MCF 10A (cell line): ENCODE data around the gene ARHGEF10L. TPM values are rescaled to one million over a fixed set of nuclear protein-coding genes. Genes with fewer than 3 reads are reported as not detected.
A peak's percentile ranks its signal among the peaks of the same experiment; 100 is the strongest.

Source experiments
- BruUV-seq: library from RNA; stranded (reverse); fragments of 400-500 nt; replicated peaks from 2 replicates; lab custom pipeline; 2021; lab: Mats Ljungman, UMichigan
- CTCF ChIA-PET: fragments of 300-600 bp; sonication (Branson Sonifier 250); formaldehyde crosslinking; extraction: SDS; loops from one replicate; lab custom pipeline; 2021; ENCODE audit warnings: antibody characterized with exemption, inconsistent platforms; lab: Yijun Ruan, JAX
- POLR2A ChIA-PET: fragments of 300-600, 350-650 bp; sonication (Branson Sonifier 250); formaldehyde crosslinking; extraction: SDS; loops from one replicate; lab custom pipeline; 2020; ENCODE audit warnings: antibody characterized with exemption, inconsistent platforms; lab: Yijun Ruan, JAX
- DNase-seq: peaks from one replicate; pipeline ENCODE4 v3.0.0-alpha.2; 2018; ENCODE audit not compliant: unreplicated experiment
- H3K27ac Mint-ChIP-seq: one replicate; pipeline ENCODE4 v1.8.0; 2022; ENCODE audit warnings: mild to moderate bottlenecking, low read depth, mixed read lengths; ENCODE audit not compliant: unreplicated experiment
- H3K27me3 Mint-ChIP-seq: one replicate; pipeline ENCODE4 v1.8.0; 2022; ENCODE audit warnings: mixed read lengths; ENCODE audit not compliant: insufficient read depth, unreplicated experiment
- H3K36me3 Mint-ChIP-seq: one replicate; pipeline ENCODE4 v1.8.0; 2022; ENCODE audit warnings: mild to moderate bottlenecking, moderate library complexity, mixed read lengths; ENCODE audit not compliant: insufficient read depth, unreplicated experiment
- H3K4me1 Mint-ChIP-seq: one replicate; pipeline ENCODE4 v1.8.0; 2022; ENCODE audit warnings: mixed read lengths; ENCODE audit not compliant: insufficient read depth, unreplicated experiment
- H3K4me3 Mint-ChIP-seq: one replicate; pipeline ENCODE4 v1.8.0; 2022; ENCODE audit warnings: mild to moderate bottlenecking, moderate library complexity, mixed read lengths; ENCODE audit not compliant: unreplicated experiment
- H3K9me3 Mint-ChIP-seq: one replicate; pipeline ENCODE4 v1.8.0; 2022; ENCODE audit warnings: mixed read lengths; ENCODE audit not compliant: unreplicated experiment
- CTCF ChIP-seq: fragments of 200-600 bp; IDR thresholded peaks from one replicate; pipeline ENCODE4 v1.8.0; 2022; ENCODE audit warnings: antibody characterized with exemption, mild to moderate bottlenecking; ENCODE audit not compliant: unreplicated experiment
- intact Hi-C: fragments of 100-400 bp; cut with micrococcal nuclease; formaldehyde crosslinking; loops from 2 replicates; pipeline ENCODE4 v1.14.1; 2022
- total RNA-seq: library from RNA; stranded (reverse); gene quantifications from 2 replicates; pipeline ENCODE4 v1.2.3, GENCODE V29; 2022

The ARHGEF10L gene
- total RNA-seq, 1 experiment from 2014 or later = 5.0 TPM

- intact Hi-C loops = loop anchor here (5.0 kb wide), 1 partner anchor 36 kb away; no protein-coding TSS in a partner anchor
- no peak overlapping the region for H3K4me3 Mint-ChIP-seq
- no peaks in the 10 kb centered on the region for H3K9me3 Mint-ChIP-seq
- TF ChIP-seq CTCF = no peak
- POLR2A ChIA-PET = no interaction called here
- H3K27me3 Mint-ChIP-seq = no peaks in the 10 kb centered on the region
- BruUV-seq = no TSS peak
- H3K27ac Mint-ChIP-seq = peak overlapping the region; percentile 27
- no peak for DNase-seq
- CTCF ChIA-PET = interaction anchor here (0.7 kb wide), 1 partner anchor 48 kb away, joined by 3 read pairs; no protein-coding TSS in a partner anchor
- H3K4me1 Mint-ChIP-seq = peaks cover 23% of the 10 kb centered on the region
- peaks cover 7% of the 10 kb centered on the region for H3K36me3 Mint-ChIP-seq
Measured at GRCh38 chr1:17550729-17551584, 11.5 kb downstream of the ARHGEF10L start.

GRCh38 chr1:17551755-17552234, 12.3 kb downstream of the ARHGEF10L start:
- H3K4me3 Mint-ChIP-seq = no peak overlapping the region
- TF ChIP-seq CTCF = no peak
- no peaks in the 10 kb centered on the region for H3K27me3 Mint-ChIP-seq
- ChIA-PET POLR2A (no interaction called here), CTCF (interaction anchor here (0.7 kb wide), 1 partner anchor 49 kb away, joined by 3 read pairs; no protein-coding TSS in a partner anchor)
- H3K36me3 Mint-ChIP-seq = peaks cover 7% of the 10 kb centered on the region
- peaks cover 23% of the 10 kb centered on the region for H3K4me1 Mint-ChIP-seq
- BruUV-seq = no TSS peak
- intact Hi-C loops = loop anchor here (5.0 kb wide), 1 partner anchor 36 kb away; no protein-coding TSS in a partner anchor
- H3K9me3 Mint-ChIP-seq = no peaks in the 10 kb centered on the region
- DNase-seq = peak; percentile 70
- H3K27ac Mint-ChIP-seq = peak overlapping the region; percentile 27

GRCh38 chr1:17553975-17554700, 14.6 kb downstream of the ARHGEF10L start:
- peaks cover 23% of the 10 kb centered on the region for H3K4me1 Mint-ChIP-seq
- DNase-seq = peak; percentile 70
- H3K4me3 Mint-ChIP-seq = no peak overlapping the region
- no peaks in the 10 kb centered on the region for H3K9me3 Mint-ChIP-seq
- ChIA-PET POLR2A (interaction anchor here (0.6 kb wide), 1 partner anchor 42 kb away, joined by 4 read pairs; no protein-coding TSS in a partner anchor), CTCF (interaction anchor here (0.6 to 1.3 kb wide), 6 partner anchors 37 to 118 kb away, joined by 3 to 7 read pairs (median 4); no protein-coding TSS in a partner anchor)
- no peak overlapping the region for H3K27ac Mint-ChIP-seq
- TF ChIP-seq CTCF = no peak
- intact Hi-C loops = loop anchor here (5.0 kb wide), 1 partner anchor 33 kb away; no protein-coding TSS in a partner anchor
- BruUV-seq = no TSS peak
- no peaks in the 10 kb centered on the region for H3K27me3 Mint-ChIP-seq
- peaks cover 4% of the 10 kb centered on the region for H3K36me3 Mint-ChIP-seq
